ENCODE results near the gene PCDHA1.
A peak's percentile ranks its signal among the peaks of the same experiment; 100 is the strongest.
"Not testable (repeated sequence)": the region's sequence is repeated elsewhere in the genome, so short reads cannot be mapped to it uniquely, and the experiment has no call there.

Gene PCDHA1

GRCh38 chr5:140785905-140786686 is at the start of gene PCDHA1:
Gene PCDHA1 (plus strand): TSS chr5:140786140.
- DNase-seq (ENCODE audit: low spot score): no peak

DNA sequence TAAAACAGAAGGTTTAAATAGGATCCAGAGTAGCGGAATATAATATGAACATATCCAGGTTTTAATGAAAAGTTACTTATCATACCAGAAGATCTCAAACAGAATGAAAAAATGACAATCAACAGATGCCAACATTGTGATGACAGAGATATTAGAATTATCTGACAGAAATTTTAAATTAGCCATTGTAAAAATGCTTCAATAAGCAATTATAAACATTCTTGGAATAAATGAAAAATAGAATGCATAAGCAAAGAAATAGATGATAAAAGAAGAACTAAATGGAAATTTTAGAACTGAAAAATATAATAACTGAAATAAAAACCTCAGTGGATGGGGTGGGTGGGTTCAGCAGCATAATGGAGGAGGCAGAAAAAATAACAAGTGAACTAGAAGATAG is 48.5 kb upstream of the PCDHA1 start:
- DNase-seq (ENCODE audit: low spot score): no peak

DNA sequence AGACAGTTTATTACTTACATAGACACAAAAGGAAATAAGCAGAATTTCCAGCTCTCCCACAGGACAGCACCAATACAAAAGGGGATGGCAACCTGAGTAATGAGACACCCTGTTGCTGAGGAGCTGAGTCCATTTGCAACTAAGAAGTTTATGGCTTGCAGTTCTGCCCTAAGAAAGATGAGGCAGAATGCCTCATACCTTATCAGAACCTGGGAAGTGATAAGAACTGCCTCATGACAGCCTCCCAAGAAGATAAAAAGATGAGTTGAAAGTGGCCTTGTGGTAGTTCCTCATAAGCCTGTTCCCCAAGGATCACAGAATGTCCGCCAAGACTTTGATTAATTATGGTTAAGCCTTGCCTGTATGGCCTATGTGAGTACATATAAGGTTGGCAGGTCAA is 44.0 kb upstream of the PCDHA1 start:
- no peak for DNase-seq (ENCODE audit: low spot score)

DNA sequence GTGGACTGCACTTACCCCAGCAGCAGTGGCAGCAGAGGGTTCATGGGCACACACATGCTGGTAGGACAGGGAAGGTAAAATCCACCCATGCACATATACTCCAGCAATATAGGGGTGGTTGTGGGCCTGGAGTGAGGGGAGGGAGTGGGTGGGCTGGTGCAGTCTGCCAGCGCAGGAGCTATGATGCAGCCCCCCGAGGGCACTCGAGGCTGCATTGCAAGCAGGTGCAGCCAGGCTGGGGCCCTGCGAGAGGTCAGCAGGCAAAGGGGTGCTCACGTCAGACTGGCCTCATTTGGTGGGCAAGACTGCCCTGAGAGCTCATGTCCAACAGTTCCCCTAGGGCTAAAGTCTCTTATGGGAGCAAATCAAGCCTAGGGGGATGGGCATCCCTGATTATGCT is 32.4 kb upstream of the PCDHA1 start:
- no peak for DNase-seq (ENCODE audit: low spot score)

DNA sequence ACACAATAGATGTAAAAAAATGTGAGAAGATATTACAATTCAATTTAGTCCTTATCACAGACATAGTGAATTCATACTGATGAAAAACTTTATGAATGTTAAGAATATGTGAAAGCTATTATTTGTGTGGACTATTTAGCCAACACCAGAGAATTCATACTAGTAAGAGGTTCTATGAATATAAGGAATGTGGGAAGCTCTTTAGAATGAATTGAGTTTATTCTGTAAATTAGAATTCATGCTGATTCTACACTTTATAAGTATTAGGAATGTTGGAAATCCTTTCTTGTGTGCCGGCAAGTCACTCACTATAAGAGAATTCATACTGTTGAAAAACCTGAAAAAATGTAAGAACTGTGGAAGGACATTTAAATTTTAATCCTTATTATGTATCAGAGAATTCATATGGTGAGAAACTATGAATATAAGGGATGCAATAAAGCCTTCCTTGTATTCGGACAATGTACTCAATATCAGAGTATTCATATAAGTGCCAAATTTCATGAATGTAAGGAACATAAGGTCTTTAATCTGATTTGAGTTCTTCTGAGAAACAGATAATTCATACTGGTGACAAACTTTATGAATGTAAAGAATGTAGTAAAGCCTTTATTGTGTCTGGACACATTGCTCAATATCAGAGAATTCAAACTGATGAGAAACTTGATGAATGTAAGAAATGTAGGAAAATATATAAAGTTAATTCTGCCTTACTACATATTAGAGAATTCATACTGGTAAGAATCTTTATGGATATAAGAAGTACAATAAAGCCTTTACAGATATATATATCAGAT is 21.6 kb upstream of the PCDHA1 start:
- no peak for DNase-seq (ENCODE audit: low spot score)

GRCh38 chr5:140767444-140767843 is 18.5 kb upstream of the PCDHA1 start:
- no peak for DNase-seq (ENCODE audit: low spot score)

GRCh38 chr5:140780512-140780911 is 5.4 kb upstream of the PCDHA1 start:
- DNase-seq (ENCODE audit: low spot score): no peak

DNA sequence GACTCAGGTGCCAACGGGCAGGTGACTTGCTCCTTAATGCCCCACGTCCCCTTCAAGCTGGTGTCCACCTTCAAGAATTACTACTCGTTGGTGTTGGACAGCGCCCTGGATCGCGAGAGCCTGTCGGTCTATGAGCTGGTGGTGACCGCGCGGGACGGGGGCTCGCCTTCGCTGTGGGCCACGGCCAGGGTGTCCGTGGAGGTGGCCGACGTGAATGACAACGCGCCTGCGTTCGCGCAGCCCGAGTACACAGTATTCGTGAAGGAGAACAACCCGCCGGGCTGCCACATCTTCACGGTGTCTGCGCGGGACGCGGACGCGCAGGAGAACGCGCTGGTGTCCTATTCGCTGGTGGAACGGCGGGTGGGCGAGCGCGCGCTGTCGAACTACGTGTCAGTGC is 1.5 kb downstream of the PCDHA1 start:
- not testable (repeated sequence) for DNase-seq (ENCODE audit: low spot score)

GRCh38 chr5:140787849-140788504 is 2.0 kb downstream of the PCDHA1 start:
- not testable (repeated sequence) for DNase-seq (ENCODE audit: low spot score)

- no peak for DNase-seq (ENCODE audit: low spot score)
These were observed 5.1 kb downstream of the PCDHA1 start for GRCh38 chr5:140791089-140791488.

- no peak for DNase-seq (ENCODE audit: low spot score)
These were observed 8.8 kb downstream of the PCDHA1 start, which contains the start of gene PCDHA2 for GRCh38 chr5:140794595-140795258. Gene PCDHA2 (plus strand): TSS chr5:140794852.

- DNase-seq (ENCODE audit: low spot score): peak; percentile 19
These were observed 9.3 kb downstream of the PCDHA1 start for GRCh38 chr5:140795259-140795641.

DNA sequence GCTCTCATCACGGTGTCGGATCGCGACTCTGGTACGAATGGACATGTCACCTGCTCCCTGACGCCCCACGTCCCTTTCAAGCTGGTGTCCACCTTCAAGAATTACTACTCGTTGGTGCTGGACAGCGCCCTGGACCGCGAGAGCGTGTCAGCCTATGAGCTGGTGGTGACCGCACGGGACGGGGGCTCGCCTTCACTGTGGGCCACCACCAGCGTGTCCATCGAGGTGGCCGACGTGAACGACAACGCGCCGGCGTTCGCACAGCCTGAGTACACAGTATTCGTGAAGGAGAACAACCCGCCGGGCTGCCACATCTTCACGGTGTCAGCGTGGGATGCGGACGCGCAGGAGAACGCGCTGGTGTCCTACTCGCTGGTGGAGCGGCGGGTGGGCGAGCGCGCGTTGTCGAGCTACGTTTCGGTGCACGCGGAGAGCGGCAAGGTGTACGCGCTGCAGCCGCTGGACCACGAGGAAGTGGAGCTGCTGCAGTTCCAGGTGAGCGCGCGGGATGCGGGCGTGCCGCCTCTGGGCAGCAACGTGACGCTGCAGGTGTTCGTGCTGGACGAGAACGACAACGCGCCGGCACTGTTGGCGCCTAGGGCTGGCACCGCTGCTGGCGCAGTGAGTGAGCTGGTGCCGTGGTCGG is 10.3 kb downstream of the PCDHA1 start:
- DNase-seq (ENCODE audit: low spot score): not testable (repeated sequence)

- no peak for DNase-seq (ENCODE audit: low spot score)
These were observed 10.8 kb downstream of the PCDHA1 start for GRCh38 chr5:140796718-140797095.

DNA sequence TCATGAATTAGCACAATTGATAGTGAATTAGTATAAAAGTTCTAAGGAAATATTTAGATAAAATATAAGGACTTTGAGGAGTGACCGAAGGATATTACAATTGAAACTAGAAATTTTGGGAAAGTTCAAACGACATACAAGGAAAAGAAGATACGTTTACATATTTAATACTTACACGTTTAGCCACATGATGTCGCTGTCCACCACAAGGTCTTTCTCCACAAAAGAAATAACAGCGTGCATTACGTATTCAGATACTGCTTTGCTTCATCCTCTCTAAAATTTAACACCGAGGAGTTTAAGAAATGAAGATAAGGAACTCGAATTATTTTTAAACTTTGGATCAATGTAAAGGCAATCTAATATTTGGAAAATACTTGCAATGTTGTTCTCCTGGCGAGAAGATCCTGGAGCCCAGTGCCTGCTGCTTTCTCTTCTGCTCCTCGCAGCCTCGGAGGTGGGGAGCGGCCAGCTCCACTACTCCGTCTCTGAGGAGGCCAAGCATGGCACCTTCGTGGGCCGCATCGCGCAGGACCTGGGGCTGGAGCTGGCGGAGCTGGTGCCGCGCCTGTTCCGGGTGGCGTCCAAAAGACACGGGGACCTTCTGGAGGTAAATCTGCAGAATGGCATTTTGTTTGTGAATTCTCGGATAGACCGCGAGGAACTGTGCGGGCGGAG is 15.0 kb downstream of the PCDHA1 start, which contains the start of gene PCDHA3:
Gene PCDHA3 (plus strand): TSS at position 242 of the 678 bp plus-strand sequence.
- DNase-seq (ENCODE audit: low spot score): peak; percentile 9

- DNase-seq (ENCODE audit: low spot score): peak; percentile 17
These were observed 15.5 kb downstream of the PCDHA1 start for GRCh38 chr5:140801494-140801841.

DNA sequence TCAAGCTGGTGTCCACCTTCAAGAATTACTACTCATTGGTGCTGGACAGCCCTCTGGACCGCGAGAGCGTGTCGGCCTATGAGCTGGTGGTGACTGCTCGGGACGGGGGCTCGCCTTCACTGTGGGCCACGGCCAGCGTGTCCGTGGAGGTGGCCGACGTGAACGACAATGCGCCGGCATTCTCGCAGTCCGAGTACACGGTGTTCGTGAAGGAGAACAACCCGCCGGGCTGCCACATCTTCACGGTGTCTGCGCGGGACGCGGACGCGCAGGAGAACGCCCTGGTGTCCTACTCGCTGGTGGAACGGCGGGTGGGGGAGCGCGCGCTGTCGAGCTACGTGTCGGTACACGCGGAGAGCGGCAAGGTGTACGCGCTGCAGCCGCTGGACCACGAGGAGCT is 16.4 kb downstream of the PCDHA1 start:
- DNase-seq (ENCODE audit: low spot score): not testable (repeated sequence)

DNA sequence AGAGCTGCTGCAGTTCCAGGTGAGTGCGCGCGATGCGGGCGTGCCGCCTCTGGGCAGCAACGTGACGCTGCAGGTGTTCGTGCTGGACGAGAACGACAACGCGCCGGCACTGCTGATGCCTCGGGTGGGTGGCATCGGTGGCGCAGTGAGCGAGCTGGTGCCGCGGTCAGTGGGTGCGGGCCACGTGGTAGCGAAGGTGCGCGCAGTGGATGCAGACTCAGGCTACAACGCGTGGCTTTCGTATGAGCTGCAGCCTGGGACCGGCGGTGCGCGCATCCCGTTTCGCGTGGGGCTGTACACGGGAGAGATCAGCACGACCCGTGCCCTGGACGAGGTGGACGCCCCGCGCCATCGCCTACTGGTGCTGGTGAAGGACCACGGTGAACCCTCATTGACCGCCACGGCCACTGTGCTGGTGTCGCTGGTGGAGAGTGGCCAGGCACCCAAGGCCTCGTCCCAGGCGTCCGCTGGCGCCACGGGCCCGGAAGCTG is 16.9 kb downstream of the PCDHA1 start:
- no peak for DNase-seq (ENCODE audit: low spot score)

DNA sequence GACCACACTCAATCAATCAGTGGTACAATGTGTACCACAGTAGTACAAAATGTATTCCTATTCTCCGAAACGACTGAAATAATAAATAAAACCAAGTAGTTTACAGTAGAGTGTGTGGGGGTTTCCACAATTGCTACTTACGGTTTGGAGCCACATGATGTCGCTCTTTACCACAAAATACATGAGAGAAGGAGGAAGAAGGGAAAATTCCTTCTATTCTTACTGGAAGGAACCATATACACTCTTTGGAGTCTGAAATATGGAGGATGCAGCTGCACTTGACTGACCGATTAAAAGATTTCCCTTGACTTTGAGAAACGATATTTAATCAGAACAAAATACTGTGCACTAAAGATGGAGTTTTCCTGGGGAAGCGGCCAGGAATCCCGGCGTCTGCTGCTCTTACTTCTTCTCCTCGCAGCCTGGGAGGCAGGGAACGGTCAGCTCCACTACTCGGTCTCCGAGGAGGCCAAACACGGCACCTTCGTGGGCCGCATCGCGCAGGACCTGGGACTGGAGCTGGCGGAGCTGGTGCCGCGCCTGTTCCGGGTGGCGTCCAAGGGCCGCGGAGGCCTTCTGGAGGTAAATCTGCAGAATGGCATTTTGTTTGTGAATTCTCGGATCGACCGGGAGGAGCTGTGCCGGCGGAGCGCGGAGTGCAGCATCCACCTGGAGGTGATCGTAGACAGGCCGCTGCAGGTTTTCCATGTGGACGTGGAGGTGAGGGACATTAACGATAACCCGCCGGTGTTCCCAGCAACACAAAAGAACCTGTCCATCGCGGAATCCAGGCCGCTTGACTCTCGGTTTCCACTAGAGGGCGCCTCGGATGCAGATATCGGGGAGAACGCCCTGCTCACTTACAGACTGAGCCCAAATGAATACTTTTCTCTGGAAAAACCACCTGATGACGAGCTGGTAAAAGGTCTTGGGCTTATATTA is 21.2 kb downstream of the PCDHA1 start, which contains the start of gene PCDHA4:
Gene PCDHA4 (plus strand): TSS at position 235 of the 942 bp plus-strand sequence.
- peak; percentile 9 for DNase-seq (ENCODE audit: low spot score)
